ENCODE measurements around the gene TMEM209. TPM values are rescaled to one million over a fixed set of nuclear protein-coding genes. Genes with fewer than 3 reads are reported as not detected.

Gene TMEM209
- total and polyA plus RNA-seq, 4 donors, result 4.5 to 10.1 (median 9.0) TPM

- Histone ChIP-seq H3K4me3 (ENCODE audit: low read depth in 1 of 3, low read length in 3 of 3) (no peak overlapping the region), H3K27me3 (ENCODE audit: control insufficient read depth in 4 of 4, insufficient read depth in 4 of 4, low read length in 3 of 4) (no peaks in the 10 kb centered on the region), H3K4me1 (ENCODE audit: control insufficient read depth in 4 of 4, insufficient read depth in 4 of 4, low read length in 3 of 4) (no peaks in the 10 kb centered on the region), H3K27ac (ENCODE audit: low read depth in 1 of 2, low read length in 2 of 2) (no peak overlapping the region), H3K36me3 (ENCODE audit: control insufficient read depth in 4 of 4, insufficient read depth in 3 of 4, low read depth in 1 of 4, low read length in 3 of 4) (peaks cover 0 to 61% (median 34%) of the 10 kb centered on the region in 4 donors), H3K9ac (ENCODE audit: low read depth in 1 of 2, low read length in 2 of 2) (no peak overlapping the region), H3K9me3 (ENCODE audit: control insufficient read depth in 4 of 4, low read length in 3 of 4) (no peaks in the 10 kb centered on the region)
- 98% methylated on average over 10 of the region's 10 CpGs for WGBS
- TF ChIP-seq GABPA (IDR thresholded peaks at IDR 0.05 in 1 of 2, conservative IDR thresholded peaks at IDR 0.05 in 1 of 2) (no peak), MAX (IDR thresholded peaks at IDR 0.05) (no peak), RAD21 (IDR thresholded peaks at IDR 0.05) (no peak), RXRA (IDR thresholded peaks at IDR 0.05) (no peak), JUND (IDR thresholded peaks at IDR 0.05) (no peak), FOXA1 (IDR thresholded peaks at IDR 0.05) (no peak), HNF4A (conservative IDR thresholded peaks at IDR 0.05) (no peak), REST (IDR thresholded peaks at IDR 0.05) (no peak)
- no peak for DNase-seq (ENCODE audit: low spot score)
Measured at GRCh38 chr7:130135208-130136205, 69.7 kb downstream of the TMEM209 start.

DNA sequence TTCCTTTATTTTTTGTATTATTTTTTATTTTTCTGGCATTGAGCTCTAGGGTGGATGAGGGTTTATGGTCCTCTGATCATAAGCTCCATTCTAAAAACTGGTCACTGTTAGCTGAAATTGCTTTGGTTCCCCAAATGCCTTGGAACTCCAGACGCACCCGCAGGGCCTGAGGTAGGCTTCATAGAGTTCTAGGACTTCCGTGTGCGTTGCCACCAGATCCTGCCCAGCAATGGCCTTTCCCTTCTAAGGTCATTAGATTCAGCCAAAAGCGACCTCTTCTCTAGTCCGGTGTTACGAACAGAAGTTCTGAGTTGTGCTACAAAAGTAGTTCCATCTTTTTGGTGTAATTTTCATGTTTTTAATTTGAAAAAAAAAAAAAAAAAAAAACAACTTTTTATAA is 70.5 kb downstream of the TMEM209 start:
- H3K27ac ChIP-seq (ENCODE audit: low read depth in 1 of 2, low read length in 2 of 2), result no peak overlapping the region
- H3K4me1 ChIP-seq (ENCODE audit: control insufficient read depth in 4 of 4, insufficient read depth in 4 of 4, low read length in 3 of 4), result no peaks in the 10 kb centered on the region
- no peak for DNase-seq (ENCODE audit: low spot score)
- H3K9ac ChIP-seq (ENCODE audit: low read depth in 1 of 2, low read length in 2 of 2), result no peak overlapping the region
- TF ChIP-seq RXRA (IDR thresholded peaks at IDR 0.05), result no peak
- no peak for TF ChIP-seq MAX (IDR thresholded peaks at IDR 0.05)
- no peak for TF ChIP-seq YY1 (IDR thresholded peaks at IDR 0.05)
- TF ChIP-seq RAD21 (IDR thresholded peaks at IDR 0.05), result no peak
- TF ChIP-seq EGR1 (IDR thresholded peaks at IDR 0.05; ENCODE audit: low read depth in 2 of 2), result no peak
- no peak for TF ChIP-seq REST (IDR thresholded peaks at IDR 0.05)
- TF ChIP-seq, protein P1, sequence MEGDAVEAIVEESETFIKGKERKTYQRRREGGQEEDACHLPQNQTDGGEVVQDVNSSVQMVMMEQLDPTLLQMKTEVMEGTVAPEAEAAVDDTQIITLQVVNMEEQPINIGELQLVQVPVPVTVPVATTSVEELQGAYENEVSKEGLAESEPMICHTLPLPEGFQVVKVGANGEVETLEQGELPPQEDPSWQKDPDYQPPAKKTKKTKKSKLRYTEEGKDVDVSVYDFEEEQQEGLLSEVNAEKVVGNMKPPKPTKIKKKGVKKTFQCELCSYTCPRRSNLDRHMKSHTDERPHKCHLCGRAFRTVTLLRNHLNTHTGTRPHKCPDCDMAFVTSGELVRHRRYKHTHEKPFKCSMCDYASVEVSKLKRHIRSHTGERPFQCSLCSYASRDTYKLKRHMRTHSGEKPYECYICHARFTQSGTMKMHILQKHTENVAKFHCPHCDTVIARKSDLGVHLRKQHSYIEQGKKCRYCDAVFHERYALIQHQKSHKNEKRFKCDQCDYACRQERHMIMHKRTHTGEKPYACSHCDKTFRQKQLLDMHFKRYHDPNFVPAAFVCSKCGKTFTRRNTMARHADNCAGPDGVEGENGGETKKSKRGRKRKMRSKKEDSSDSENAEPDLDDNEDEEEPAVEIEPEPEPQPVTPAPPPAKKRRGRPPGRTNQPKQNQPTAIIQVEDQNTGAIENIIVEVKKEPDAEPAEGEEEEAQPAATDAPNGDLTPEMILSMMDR (IDR thresholded peaks at IDR 0.05; ENCODE audit: low read depth, low read length, missing input control), result no peak
- TF ChIP-seq, protein P2, sequence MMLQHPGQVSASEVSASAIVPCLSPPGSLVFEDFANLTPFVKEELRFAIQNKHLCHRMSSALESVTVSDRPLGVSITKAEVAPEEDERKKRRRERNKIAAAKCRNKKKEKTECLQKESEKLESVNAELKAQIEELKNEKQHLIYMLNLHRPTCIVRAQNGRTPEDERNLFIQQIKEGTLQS (IDR thresholded peaks at IDR 0.05), result no peak
- TF ChIP-seq HNF4G (IDR thresholded peaks at IDR 0.05), result no peak
- TF ChIP-seq NR2F2 (IDR thresholded peaks at IDR 0.05), result no peak
- TF ChIP-seq FOXA1 (IDR thresholded peaks at IDR 0.05), result no peak
- TF ChIP-seq JUND (IDR thresholded peaks at IDR 0.05), result no peak
- TF ChIP-seq, protein P3, sequence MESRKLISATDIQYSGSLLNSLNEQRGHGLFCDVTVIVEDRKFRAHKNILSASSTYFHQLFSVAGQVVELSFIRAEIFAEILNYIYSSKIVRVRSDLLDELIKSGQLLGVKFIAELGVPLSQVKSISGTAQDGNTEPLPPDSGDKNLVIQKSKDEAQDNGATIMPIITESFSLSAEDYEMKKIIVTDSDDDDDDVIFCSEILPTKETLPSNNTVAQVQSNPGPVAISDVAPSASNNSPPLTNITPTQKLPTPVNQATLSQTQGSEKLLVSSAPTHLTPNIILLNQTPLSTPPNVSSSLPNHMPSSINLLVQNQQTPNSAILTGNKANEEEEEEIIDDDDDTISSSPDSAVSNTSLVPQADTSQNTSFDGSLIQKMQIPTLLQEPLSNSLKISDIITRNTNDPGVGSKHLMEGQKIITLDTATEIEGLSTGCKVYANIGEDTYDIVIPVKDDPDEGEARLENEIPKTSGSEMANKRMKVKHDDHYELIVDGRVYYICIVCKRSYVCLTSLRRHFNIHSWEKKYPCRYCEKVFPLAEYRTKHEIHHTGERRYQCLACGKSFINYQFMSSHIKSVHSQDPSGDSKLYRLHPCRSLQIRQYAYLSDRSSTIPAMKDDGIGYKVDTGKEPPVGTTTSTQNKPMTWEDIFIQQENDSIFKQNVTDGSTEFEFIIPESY (IDR thresholded peaks at IDR 0.05), result no peak
- no peak for TF ChIP-seq SP1 (IDR thresholded peaks at IDR 0.05)
- no peak for TF ChIP-seq TAF1 (conservative IDR thresholded peaks at IDR 0.05)
- no peaks in the 10 kb centered on the region for H3K9me3 ChIP-seq (ENCODE audit: control insufficient read depth in 4 of 4, low read length in 3 of 4)
- 97% methylated on average over 7 of the region's 7 CpGs for WGBS
- H3K4me3 ChIP-seq (ENCODE audit: low read depth in 1 of 3, low read length in 3 of 3), result no peak overlapping the region
- no peaks in the 10 kb centered on the region for H3K27me3 ChIP-seq (ENCODE audit: control insufficient read depth in 4 of 4, insufficient read depth in 4 of 4, low read length in 3 of 4)
- H3K36me3 ChIP-seq (ENCODE audit: control insufficient read depth in 4 of 4, insufficient read depth in 3 of 4, low read depth in 1 of 4, low read length in 3 of 4), result peaks cover 3 to 57% (median 39%) of the 10 kb centered on the region in 4 donors
